Trophoblast cell (in vitro differentiated cells and primary cell): ENCODE measurements around the gene MAN1A1.

Experiments used
- DNase-seq, 2 donors: peaks; one replicate each; pipeline ENCODE4 v3.0.0-alpha.2; 2016
- H2AFZ ChIP-seq: 2 replicates; pipeline ENCODE4 v1.6.1; 2013; ENCODE audit warnings: low read length, moderate library complexity, mild to moderate bottlenecking; ENCODE audit not compliant: insufficient read depth, poor library complexity
- H2AK5ac ChIP-seq: 2 replicates; pipeline ENCODE4 v1.6.1; 2013; ENCODE audit warnings: mild to moderate bottlenecking, low read length
- H2BK120ac ChIP-seq: 2 replicates; pipeline ENCODE4 v1.6.1; 2013; ENCODE audit warnings: low read length, mild to moderate bottlenecking, moderate library complexity; ENCODE audit not compliant: insufficient read depth, poor library complexity
- H2BK12ac ChIP-seq: 2 replicates; pipeline ENCODE4 v1.6.1; 2013; ENCODE audit warnings: mild to moderate bottlenecking, low read length, moderate library complexity
- H2BK5ac ChIP-seq: 2 replicates; pipeline ENCODE4 v1.6.1; 2013; ENCODE audit warnings: low read length, low read depth, moderate library complexity, mild to moderate bottlenecking; ENCODE audit not compliant: poor library complexity
- H3K14ac ChIP-seq: 2 replicates; pipeline ENCODE4 v1.6.1; 2013; ENCODE audit warnings: mild to moderate bottlenecking, low read length
- H3K18ac ChIP-seq: 2 replicates; pipeline ENCODE4 v1.6.1; 2013; ENCODE audit warnings: mild to moderate bottlenecking, low read length
- H3K23ac ChIP-seq: 2 replicates; pipeline ENCODE4 v1.6.1; 2013; ENCODE audit warnings: low read length
- H3K27ac ChIP-seq: 2 replicates; pipeline ENCODE4 v1.5.1; 2013; ENCODE audit warnings: low read depth, mild to moderate bottlenecking, inconsistent platforms, low read length, moderate library complexity
- H3K27me3 ChIP-seq: 2 replicates; pipeline ENCODE4 v1.6.1; 2013; ENCODE audit warnings: inconsistent platforms, mild to moderate bottlenecking, low read length, moderate library complexity; ENCODE audit not compliant: insufficient read depth
- H3K36me3 ChIP-seq, 2 experiments: 1 replicate in 1 of 2; 2 replicates in 1 of 2; pipeline ENCODE4 v1.6.1; 2013; ENCODE audit warnings: low read length in 2 of 2, mild to moderate bottlenecking in 2 of 2, moderate library complexity in 1 of 2; ENCODE audit not compliant: insufficient read depth in 2 of 2, control insufficient read depth in 1 of 2
- H3K4ac ChIP-seq: 2 replicates; pipeline ENCODE4 v1.6.1; 2013; ENCODE audit warnings: low read depth, mild to moderate bottlenecking, low read length, moderate library complexity
- H3K4me1 ChIP-seq, 2 experiments: 1 replicate in 1 of 2; 2 replicates in 1 of 2; pipeline ENCODE4 v1.6.1; 2013; ENCODE audit warnings: low read length in 2 of 2, mild to moderate bottlenecking in 2 of 2, moderate library complexity in 1 of 2; ENCODE audit not compliant: insufficient read depth in 2 of 2, control insufficient read depth in 1 of 2
- H3K4me2 ChIP-seq: 2 replicates; pipeline ENCODE4 v1.6.1; 2013; ENCODE audit warnings: inconsistent platforms, mild to moderate bottlenecking, low read length, moderate library complexity
- H3K4me3 ChIP-seq: 2 replicates; pipeline ENCODE4 v1.5.1; 2013; ENCODE audit warnings: mild to moderate bottlenecking, low read depth, low read length, inconsistent platforms
- H3K79me1 ChIP-seq: one replicate; pipeline ENCODE4 v1.6.1; 2013; ENCODE audit warnings: low read length
- H3K79me2 ChIP-seq: 2 replicates; pipeline ENCODE4 v1.6.1; 2013; ENCODE audit warnings: low read length, mild to moderate bottlenecking; ENCODE audit not compliant: control insufficient read depth, insufficient read depth, poor library complexity
- H3K9ac ChIP-seq: 2 replicates; pipeline ENCODE4 v1.6.1; 2013; ENCODE audit warnings: mild to moderate bottlenecking, low read length
- H3K9me3 ChIP-seq: 2 replicates; pipeline ENCODE4 v1.6.1; 2013; ENCODE audit warnings: low read depth, mild to moderate bottlenecking, control low read depth, inconsistent platforms, low read length; ENCODE audit not compliant: insufficient read depth
- H4K12ac ChIP-seq: 2 replicates; pipeline ENCODE4 v1.6.1; 2013; ENCODE audit warnings: low read depth, mild to moderate bottlenecking, low read length, moderate library complexity
- H4K8ac ChIP-seq: 2 replicates; pipeline ENCODE4 v1.6.1; 2013; ENCODE audit warnings: low read depth, mild to moderate bottlenecking, low read length, moderate library complexity
- H4K91ac ChIP-seq: one replicate; pipeline ENCODE4 v1.6.1; 2013; ENCODE audit warnings: low read depth, mild to moderate bottlenecking, low read length, moderate library complexity
- WGBS: extraction: QIAGEN DNeasy Blood & Tissue Kit; methylation state at CpG from one replicate; pipeline ENCODE4 v1.1.7; 2013; ENCODE audit warnings: missing lambda C conversion rate; ENCODE audit not compliant: insufficient read length, insufficient coverage; ENCODE audit errors: extremely low coverage; 5-methylcytosine and 5-hydroxymethylcytosine counted together

The MAN1A1 gene

GRCh38 chr6:119234941-119235340, 114.6 kb downstream of the MAN1A1 start:
- Histone ChIP-seq H3K4me2 (no peak overlapping the region), H4K8ac (no peak overlapping the region), H3K18ac (no peak overlapping the region), H3K79me2 (no peaks in the 10 kb centered on the region), H3K36me3 (peaks cover 3 to 5% of the 10 kb centered on the region in 2 experiments), H2AK5ac (no peak overlapping the region), H3K9ac (no peak overlapping the region), H3K79me1 (no peaks in the 10 kb centered on the region), H3K9me3 (no peaks in the 10 kb centered on the region), H3K14ac (no peak overlapping the region), H2BK120ac (no peak overlapping the region), H3K27me3 (no peaks in the 10 kb centered on the region), H3K4ac (no peak overlapping the region), H4K12ac (no peak overlapping the region), H3K27ac (no peak overlapping the region), H4K91ac (no peak overlapping the region), H2BK5ac (no peak overlapping the region), H3K4me1 (no peaks in the 10 kb centered on the region), H3K4me3 (no peak overlapping the region), H2BK12ac (no peak overlapping the region), H3K23ac (no peak overlapping the region), H2AFZ (no peak overlapping the region)
- no peak for DNase-seq
- WGBS, result no CpG with 5 or more reads among the region's 4 CpGs

- Histone ChIP-seq H3K36me3 (peaks cover 3 to 5% of the 10 kb centered on the region in 2 experiments), H3K23ac (no peak overlapping the region), H4K91ac (no peak overlapping the region), H4K12ac (no peak overlapping the region), H3K18ac (no peak overlapping the region), H3K79me1 (no peaks in the 10 kb centered on the region), H2AFZ (no peak overlapping the region), H3K14ac (no peak overlapping the region), H2BK5ac (no peak overlapping the region), H4K8ac (no peak overlapping the region), H2AK5ac (no peak overlapping the region), H3K9ac (no peak overlapping the region), H3K4me1 (no peaks in the 10 kb centered on the region), H2BK120ac (no peak overlapping the region), H3K9me3 (no peaks in the 10 kb centered on the region), H2BK12ac (no peak overlapping the region), H3K4me2 (no peak overlapping the region), H3K4ac (no peak overlapping the region), H3K79me2 (no peaks in the 10 kb centered on the region), H3K27me3 (no peaks in the 10 kb centered on the region), H3K27ac (no peak overlapping the region), H3K4me3 (no peak overlapping the region)
- peak; percentile 71 to 88 for DNase-seq
- WGBS, result no CpG with 5 or more reads among the region's 5 CpGs
Observed at GRCh38 chr6:119234457-119234856, 115.1 kb downstream of the MAN1A1 start.

- Histone ChIP-seq H3K4me1 (no peaks in the 10 kb centered on the region), H2AK5ac (no peak overlapping the region), H3K9ac (no peak overlapping the region), H4K8ac (no peak overlapping the region), H2BK12ac (no peak overlapping the region), H3K18ac (no peak overlapping the region), H2BK5ac (no peak overlapping the region), H3K27me3 (no peaks in the 10 kb centered on the region), H3K36me3 (peaks cover 3 to 5% of the 10 kb centered on the region in 2 experiments), H3K23ac (no peak overlapping the region), H3K4ac (no peak overlapping the region), H3K14ac (no peak overlapping the region), H3K4me3 (no peak overlapping the region), H2BK120ac (no peak overlapping the region), H3K9me3 (no peaks in the 10 kb centered on the region), H3K4me2 (no peak overlapping the region), H3K79me2 (no peaks in the 10 kb centered on the region), H4K12ac (no peak overlapping the region), H3K27ac (no peak overlapping the region), H3K79me1 (no peaks in the 10 kb centered on the region), H4K91ac (no peak overlapping the region), H2AFZ (no peak overlapping the region)
- WGBS, result no CpG with 5 or more reads among the region's 2 CpGs
- no peak for DNase-seq
Observed at GRCh38 chr6:119233312-119233984, 116.1 kb downstream of the MAN1A1 start.

- H3K18ac ChIP-seq, result no peak overlapping the region
- H3K4ac ChIP-seq, result no peak overlapping the region
- no peak overlapping the region for H3K4me2 ChIP-seq
Observed at GRCh38 chr6:119231394-119231793, 118.2 kb downstream of the MAN1A1 start.

More at GRCh38 chr6:119231394-119231793, 118.2 kb downstream of the MAN1A1 start:
- no peak overlapping the region for H3K23ac ChIP-seq
- H3K27ac ChIP-seq, result no peak overlapping the region
- no peak for DNase-seq
- WGBS, result no CpG with 5 or more reads among the region's 4 CpGs
- H4K12ac ChIP-seq, result no peak overlapping the region
- no peaks in the 10 kb centered on the region for H3K9me3 ChIP-seq
- H2BK120ac ChIP-seq, result no peak overlapping the region
- H3K79me2 ChIP-seq, result no peaks in the 10 kb centered on the region
- no peaks in the 10 kb centered on the region for H3K27me3 ChIP-seq
- no peak overlapping the region for H3K9ac ChIP-seq
- no peak overlapping the region for H4K8ac ChIP-seq
- H3K14ac ChIP-seq, result no peak overlapping the region
- no peak overlapping the region for H2AFZ ChIP-seq
- no peak overlapping the region for H2BK5ac ChIP-seq
- H3K79me1 ChIP-seq, result no peaks in the 10 kb centered on the region
- no peaks in the 10 kb centered on the region for H3K4me1 ChIP-seq
- no peak overlapping the region for H2AK5ac ChIP-seq
- H3K4me3 ChIP-seq, result no peak overlapping the region
- no peak overlapping the region for H2BK12ac ChIP-seq
- H4K91ac ChIP-seq, result no peak overlapping the region
- peaks cover 3 to 4% of the 10 kb centered on the region in 2 experiments for H3K36me3 ChIP-seq
